H1 (cell line): ENCODE results near the gene ITPR1. TPM values are rescaled to one million over a fixed set of nuclear protein-coding genes. Genes with fewer than 3 reads are reported as not detected.

ENCODE experiments used
- BCL11A ChIP-seq, 2 experiments: IDR thresholded peaks; one replicate each; pipeline ENCODE4 v1.6.1; 2011; ENCODE audit warnings: low read depth in 2 of 2, low read length in 2 of 2, mild to moderate bottlenecking in 2 of 2
- CBX5 ChIP-seq: fragments of 300-800, 300-1000 bp; sonication (generic); IDR thresholded peaks from 2 replicates; pipeline ENCODE4 v1.7.1; 2016; ENCODE audit warnings: antibody characterized with exemption, low read length, low read depth
- HDAC2 ChIP-seq, 2 experiments: fragments of 300-600 bp in 1 of 2; sonication (generic) in 1 of 2; IDR thresholded peaks; 2 replicates each; pipeline ENCODE4 v1.6.1; 2011 to 2012; ENCODE audit warnings: low read depth in 2 of 2, low read length in 2 of 2, mild to moderate bottlenecking in 2 of 2, moderate library complexity in 2 of 2, borderline replicate concordance in 1 of 2, inconsistent platforms in 1 of 2
- POLR2AphosphoS5 ChIP-seq: IDR thresholded peaks from 2 replicates; pipeline ENCODE4 v1.6.1; 2011; ENCODE audit warnings: low read depth, low read length
- RAD21 ChIP-seq, 2 experiments: IDR thresholded peaks in 1 of 2; conservative IDR thresholded peaks in 1 of 2; 2 replicates each; pipeline ENCODE4 v1.6.1; 2011; ENCODE audit warnings: low read depth in 2 of 2, low read length in 2 of 2, improper control_type of control experiment in 1 of 2, inconsistent platforms in 1 of 2, mild to moderate bottlenecking in 1 of 2, moderate library complexity in 1 of 2
- SAP30 ChIP-seq: fragments of 300-600 bp; sonication (generic); IDR thresholded peaks from 2 replicates; pipeline ENCODE4 v1.7.1; 2012; ENCODE audit warnings: low read length, moderate library complexity, mild to moderate bottlenecking, inconsistent platforms; ENCODE audit not compliant: insufficient read depth, insufficient replicate concordance
- SP4 ChIP-seq: IDR thresholded peaks from 2 replicates; pipeline ENCODE4 v1.6.1; 2012; ENCODE audit warnings: low read length, inconsistent platforms
- TAF7 ChIP-seq: optimal IDR thresholded peaks from 2 replicates; pipeline ENCODE3; 2011; ENCODE audit warnings: low read depth, mild to moderate bottlenecking, inconsistent platforms, low read length, moderate library complexity, borderline replicate concordance
- TCF12 ChIP-seq: IDR thresholded peaks from 2 replicates; pipeline ENCODE4 v1.6.1; 2011; ENCODE audit warnings: low read depth, mild to moderate bottlenecking, low read length
- polyA plus RNA-seq, 7 experiments: library from polyadenylated mRNA; depleted of rRNA in 3 of 7; stranded (reverse) in 5 of 7; unstranded in 2 of 7; fragments of >200 nt in 5 of 7; fragments of 200-250 nt in 2 of 7; gene quantifications; 1 replicate in 5 of 7; 2 replicates in 1 of 7; 4 replicates in 1 of 7; pipeline versions ENCODE4 v1.2.1 to v1.2.3, GENCODE V29; 2011 to 2013; ENCODE audit warnings: missing spikeins in 2 of 7, mixed read lengths in 2 of 7
- total RNA-seq: library from RNA; stranded (reverse); fragmentation: NEBNext Ultra II Directional; extraction: Animal tissue kit (Norgen Biotek cat#: 25700); gene quantifications from 2 replicates; pipeline ENCODE4 v1.2.1, GENCODE V29; 2021
- TF ChIP-seq, protein P1 (sequence below): IDR thresholded peaks from 2 replicates; pipeline ENCODE4 v1.6.1; 2012; ENCODE audit warnings: inconsistent platforms

ITPR1 gene
- total and polyA plus RNA-seq, 2 of the 8 experiments (the other 6 are each of a cell fraction or from before 2014, with no cell fraction given): 2.5 to 16.3 TPM

DNA sequence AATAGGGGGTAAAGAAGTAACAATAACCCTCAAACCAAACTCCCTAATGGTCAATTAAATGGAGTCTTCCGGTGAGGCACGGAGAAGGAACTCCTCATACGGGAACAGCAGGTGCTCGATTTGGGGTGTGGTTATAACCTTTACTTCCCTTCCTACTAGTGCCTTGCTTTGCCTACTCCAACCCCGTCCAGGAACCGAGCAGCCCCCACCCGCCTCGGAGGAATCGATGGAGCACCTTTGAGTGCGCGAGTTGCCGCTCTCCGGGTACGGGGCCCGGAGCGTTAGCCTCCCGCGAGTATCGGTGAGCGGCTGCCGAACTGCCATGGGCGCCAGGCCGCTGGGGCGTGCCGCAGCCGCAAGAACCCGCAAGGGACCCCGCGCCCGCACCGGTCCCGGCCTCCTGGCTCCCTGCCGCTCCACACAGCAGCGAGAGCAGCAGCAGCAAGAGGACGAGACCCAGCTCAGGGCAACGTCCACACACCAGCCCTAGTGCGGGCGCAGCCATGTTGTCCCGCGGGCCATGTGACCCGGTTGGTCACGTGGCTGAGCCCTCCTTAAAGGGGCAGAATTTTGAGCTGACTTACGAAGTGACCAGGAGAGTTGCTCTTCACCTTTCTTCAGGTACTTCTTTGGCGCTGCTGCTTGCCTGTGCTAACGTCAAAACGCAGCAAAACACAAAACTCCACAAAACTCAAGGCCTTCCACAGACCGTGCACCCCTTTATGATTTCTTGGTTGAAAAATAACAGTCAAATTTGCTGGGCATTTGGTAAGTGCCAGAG lies 26.2 kb upstream of the ITPR1 start, which contains the start of gene SUMF1 (continued):
- TF ChIP-seq HDAC2 (IDR thresholded peaks at IDR 0.05; ENCODE audit: borderline replicate concordance in 1 of 2, low read depth in 2 of 2, low read length in 2 of 2) (peak in 1 of 2 experiments; percentile 98; a peak in 1 of 4 replicates), RAD21 (IDR thresholded peaks at IDR 0.05 in 1 of 2, conservative IDR thresholded peaks at IDR 0.05 in 1 of 2; ENCODE audit: low read depth in 2 of 2, low read length in 2 of 2) (peak in 1 of 2 experiments; percentile 8; a peak in 1 of 4 replicates), SAP30 (peak; percentile 64), BCL11A (IDR thresholded peaks at IDR 0.05; ENCODE audit: low read depth in 2 of 2, low read length in 2 of 2) (no peak), POLR2AphosphoS5 (peak; percentile 98), CBX5 (no peak), TCF12 (0 out of 2 replicates have a peak, but pooled peaks have one; percentile 61), TAF7 (peak; percentile 91), SP4 (peak; percentile 98; the same call in 1 of the 2 replicates)
- TF ChIP-seq, protein P1, sequence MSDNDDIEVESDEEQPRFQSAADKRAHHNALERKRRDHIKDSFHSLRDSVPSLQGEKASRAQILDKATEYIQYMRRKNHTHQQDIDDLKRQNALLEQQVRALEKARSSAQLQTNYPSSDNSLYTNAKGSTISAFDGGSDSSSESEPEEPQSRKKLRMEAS: peak; percentile 98
- TF ChIP-seq, all 59 proteins: peak for 24
